Mesenchymal stem cell (in vitro differentiated cells and primary cell): Measurements from ENCODE around the gene C2orf66.

ENCODE experiments used
- DNase-seq: peaks from one replicate; pipeline ENCODE4 v3.0.0-alpha.2; 2013
- H2AFZ ChIP-seq: one replicate; pipeline ENCODE4 v1.6.1; 2013; ENCODE audit warnings: low read depth, mild to moderate bottlenecking, control low read depth, inconsistent platforms, low read length, moderate library complexity
- H2AK5ac ChIP-seq: 2 replicates; pipeline ENCODE4 v1.6.1; 2013; ENCODE audit warnings: low read length, moderate library complexity, mild to moderate bottlenecking, inconsistent platforms; ENCODE audit not compliant: severe bottlenecking
- H2BK120ac ChIP-seq: one replicate; pipeline ENCODE4 v1.6.1; 2013; ENCODE audit warnings: low read depth, mild to moderate bottlenecking, inconsistent platforms, low read length, moderate library complexity
- H2BK12ac ChIP-seq, 2 experiments: one replicate each; pipeline ENCODE4 v1.6.1; 2013; ENCODE audit warnings: inconsistent platforms in 2 of 2, low read length in 2 of 2, mild to moderate bottlenecking in 2 of 2, moderate library complexity in 2 of 2, control low read depth in 1 of 2
- H2BK15ac ChIP-seq: one replicate; pipeline ENCODE4 v1.6.1; 2013; ENCODE audit warnings: mild to moderate bottlenecking, low read depth, inconsistent platforms; ENCODE audit not compliant: poor library complexity, severe bottlenecking
- H2BK5ac ChIP-seq: 2 replicates; pipeline ENCODE4 v1.6.1; 2013; ENCODE audit warnings: low read depth, mild to moderate bottlenecking, low read length, control low read depth, inconsistent platforms; ENCODE audit not compliant: poor library complexity, severe bottlenecking
- H3K14ac ChIP-seq, 2 experiments: one replicate each; pipeline ENCODE4 v1.6.1; 2013; ENCODE audit warnings: inconsistent platforms in 2 of 2, low read length in 2 of 2, control low read depth in 1 of 2, mild to moderate bottlenecking in 1 of 2, moderate library complexity in 1 of 2
- H3K18ac ChIP-seq, 2 experiments: one replicate each; pipeline ENCODE4 v1.6.1; 2013; ENCODE audit warnings: inconsistent platforms in 2 of 2, low read length in 2 of 2, control low read depth in 1 of 2, low read depth in 1 of 2, mild to moderate bottlenecking in 1 of 2
- H3K23ac ChIP-seq, 2 experiments: one replicate each; pipeline ENCODE4 v1.6.1; 2013; ENCODE audit warnings: inconsistent platforms in 2 of 2, low read length in 2 of 2, mild to moderate bottlenecking in 2 of 2, moderate library complexity in 2 of 2, control low read depth in 1 of 2
- H3K27ac ChIP-seq: 2 replicates; pipeline ENCODE4 v1.5.1; 2013; ENCODE audit warnings: mild to moderate bottlenecking, moderate library complexity, low read length, control low read depth, inconsistent platforms; ENCODE audit not compliant: poor library complexity, severe bottlenecking
- H3K27me3 ChIP-seq, 2 experiments: 2 replicates each; pipeline versions ENCODE4 v1.6.1 to v1.7.0; 2013; ENCODE audit warnings: low read length in 2 of 2, mild to moderate bottlenecking in 2 of 2, moderate library complexity in 2 of 2, control low read depth in 1 of 2, inconsistent platforms in 1 of 2; ENCODE audit not compliant: control insufficient read depth in 1 of 2, insufficient read depth in 1 of 2
- H3K36me3 ChIP-seq, 2 experiments: 2 replicates each; pipeline versions ENCODE4 v1.6.1 to v1.7.0; 2013; ENCODE audit warnings: low read length in 2 of 2, control low read depth in 1 of 2, inconsistent platforms in 1 of 2, low read depth in 1 of 2, mild to moderate bottlenecking in 1 of 2; ENCODE audit not compliant: insufficient read depth in 2 of 2, control insufficient read depth in 1 of 2
- H3K4ac ChIP-seq, 2 experiments: one replicate each; pipeline ENCODE4 v1.6.1; 2013; ENCODE audit warnings: inconsistent platforms in 2 of 2, low read length in 2 of 2, mild to moderate bottlenecking in 2 of 2, moderate library complexity in 2 of 2, control low read depth in 1 of 2, low read depth in 1 of 2
- H3K4me1 ChIP-seq: 2 replicates; pipeline ENCODE4 v1.6.1; 2013; ENCODE audit warnings: low read depth, low read length, control low read depth; ENCODE audit not compliant: control insufficient read depth, insufficient read depth
- H3K4me2 ChIP-seq: 2 replicates; pipeline ENCODE4 v1.6.1; 2013; ENCODE audit warnings: low read length, mild to moderate bottlenecking, inconsistent platforms; ENCODE audit not compliant: poor library complexity, severe bottlenecking
- H3K4me3 ChIP-seq, 2 experiments: 2 replicates each; pipeline versions ENCODE4 v1.5.1 to v1.7.0; 2013; ENCODE audit warnings: low read length in 2 of 2, mild to moderate bottlenecking in 2 of 2, control low read depth in 1 of 2, low read depth in 1 of 2; ENCODE audit not compliant: insufficient read depth in 1 of 2
- H3K79me1 ChIP-seq: replicated peaks from 2 replicates; pipeline ENCODE4 v1.6.1; 2013; ENCODE audit warnings: mild to moderate bottlenecking, control low read depth, low read length, inconsistent platforms; ENCODE audit not compliant: poor library complexity, severe bottlenecking
- H3K9ac ChIP-seq: 2 replicates; pipeline ENCODE4 v1.7.0; 2013; ENCODE audit warnings: mild to moderate bottlenecking, low read length, moderate library complexity
- H3K9me3 ChIP-seq: 2 replicates; pipeline ENCODE4 v1.7.0; 2013; ENCODE audit warnings: mild to moderate bottlenecking, low read length; ENCODE audit not compliant: control insufficient read depth
- H4K8ac ChIP-seq: one replicate; pipeline ENCODE4 v1.6.1; 2013; ENCODE audit warnings: inconsistent platforms, mild to moderate bottlenecking, low read length, moderate library complexity
- H4K91ac ChIP-seq: one replicate; pipeline ENCODE4 v1.6.1; 2013; ENCODE audit warnings: mild to moderate bottlenecking, low read length, inconsistent platforms
- WGBS: methylation state at CpG from one replicate; pipeline ENCODE4 v1.1.7; 2013; ENCODE audit warnings: mixed read lengths; 5-methylcytosine and 5-hydroxymethylcytosine counted together

The C2orf66 gene

DNA sequence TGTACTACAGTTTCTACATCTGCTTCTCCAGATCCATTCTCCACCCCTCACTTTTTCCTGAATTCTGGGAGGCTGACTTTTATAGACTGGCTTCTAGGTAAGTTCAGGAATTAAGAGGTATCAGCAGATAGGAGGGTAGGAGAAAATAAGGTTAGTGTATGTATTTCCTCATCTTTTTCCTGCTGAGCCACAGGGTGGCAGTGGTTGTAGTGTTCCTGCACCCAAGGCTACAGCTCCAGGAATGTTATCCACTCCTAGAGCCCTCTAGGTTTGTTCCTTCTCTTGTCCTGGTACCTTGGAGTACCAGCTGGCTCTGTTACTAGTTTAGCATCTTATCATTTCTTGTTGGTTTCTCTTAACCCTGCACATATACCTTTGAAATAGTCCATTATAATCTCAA lies 40.7 kb upstream of the C2orf66 start:
- Histone ChIP-seq H3K4ac (no peak overlapping the region), H3K36me3 (peaks cover 0 to 6% of the 10 kb centered on the region in 2 experiments), H3K23ac (no peak overlapping the region), H4K8ac (no peak overlapping the region), H2AK5ac (no peak overlapping the region), H3K4me3 (no peak overlapping the region), H3K27me3 (no peaks in the 10 kb centered on the region), H2BK12ac (no peak overlapping the region), H2BK15ac (no peak overlapping the region), H4K91ac (no peak overlapping the region), H2BK5ac (no peak overlapping the region), H3K4me2 (no peak overlapping the region), H3K9ac (no peak overlapping the region), H3K14ac (no peak overlapping the region), H3K9me3 (no peaks in the 10 kb centered on the region), H2BK120ac (no peak overlapping the region), H3K79me1 (no peaks in the 10 kb centered on the region), H2AFZ (no peak overlapping the region), H3K27ac (no peak overlapping the region), H3K4me1 (no peaks in the 10 kb centered on the region), H3K18ac (no peak overlapping the region)
- DNase-seq: peak; percentile 19

DNA sequence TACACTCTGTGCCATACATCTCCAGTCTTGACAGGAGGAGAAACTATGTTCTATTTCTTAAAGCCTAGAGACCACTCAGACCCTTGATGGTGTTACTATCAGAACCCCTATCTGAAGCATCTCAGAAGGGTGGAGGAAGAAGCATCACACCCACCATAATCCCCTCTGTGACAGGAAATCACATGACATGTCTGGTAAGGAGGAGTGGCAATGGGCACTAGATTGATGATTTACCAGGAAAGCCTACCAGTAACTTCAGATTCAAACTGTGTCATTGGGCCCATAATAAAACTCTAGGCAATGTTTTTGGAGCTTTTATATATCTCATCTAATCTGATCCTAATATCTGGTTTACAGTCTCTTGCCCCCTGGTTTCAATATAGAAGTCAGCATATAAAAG lies 37.1 kb upstream of the C2orf66 start:
- Histone ChIP-seq H3K4me2 (no peak overlapping the region), H2BK15ac (no peak overlapping the region), H2BK5ac (no peak overlapping the region), H3K4me3 (no peak overlapping the region), H4K91ac (no peak overlapping the region), H3K9ac (no peak overlapping the region), H4K8ac (no peak overlapping the region), H2BK12ac (no peak overlapping the region), H3K79me1 (no peaks in the 10 kb centered on the region), H2BK120ac (no peak overlapping the region), H3K27me3 (no peaks in the 10 kb centered on the region), H3K4me1 (no peaks in the 10 kb centered on the region), H2AFZ (no peak overlapping the region), H3K23ac (no peak overlapping the region), H3K9me3 (no peaks in the 10 kb centered on the region), H3K18ac (no peak overlapping the region), H3K36me3 (peaks cover 0 to 22% of the 10 kb centered on the region in 2 experiments), H3K4ac (no peak overlapping the region), H3K27ac (no peak overlapping the region), H2AK5ac (no peak overlapping the region), H3K14ac (no peak overlapping the region)
- no peak for DNase-seq

DNA sequence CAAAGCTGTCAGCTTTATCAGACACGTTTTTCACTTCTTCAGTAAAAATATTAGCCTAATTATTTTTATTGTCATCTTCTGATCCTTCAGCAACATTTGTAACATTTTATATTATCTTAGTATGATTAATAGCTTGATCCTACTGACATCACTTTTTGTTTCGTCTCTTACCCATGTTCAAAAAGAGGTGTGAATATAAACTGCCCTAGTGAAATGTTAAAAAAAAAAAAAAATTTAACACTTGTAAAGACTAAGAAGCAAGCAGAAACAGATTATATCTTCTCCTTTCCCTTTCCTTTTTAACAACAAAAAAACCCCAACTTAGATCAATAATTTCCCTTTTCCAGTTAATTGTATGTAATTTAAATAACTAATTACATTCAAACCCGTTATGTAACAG lies 36.2 kb upstream of the C2orf66 start:
- Histone ChIP-seq H2BK120ac (no peak overlapping the region), H2AFZ (no peak overlapping the region), H3K18ac (no peak overlapping the region), H2BK12ac (no peak overlapping the region), H3K4me3 (no peak overlapping the region), H3K9ac (no peak overlapping the region), H2BK15ac (no peak overlapping the region), H3K4me2 (no peak overlapping the region), H3K4ac (no peak overlapping the region), H3K23ac (no peak overlapping the region), H3K27me3 (no peaks in the 10 kb centered on the region), H3K14ac (no peak overlapping the region), H3K4me1 (no peaks in the 10 kb centered on the region), H3K36me3 (peaks cover 0 to 30% of the 10 kb centered on the region in 2 experiments), H4K8ac (no peak overlapping the region), H2AK5ac (no peak overlapping the region), H3K9me3 (no peaks in the 10 kb centered on the region), H4K91ac (no peak overlapping the region), H3K27ac (no peak overlapping the region), H2BK5ac (no peak overlapping the region), H3K79me1 (no peaks in the 10 kb centered on the region)
- WGBS: no CpG with 5 or more reads among the region's 3 CpGs
- DNase-seq: no peak

DNA sequence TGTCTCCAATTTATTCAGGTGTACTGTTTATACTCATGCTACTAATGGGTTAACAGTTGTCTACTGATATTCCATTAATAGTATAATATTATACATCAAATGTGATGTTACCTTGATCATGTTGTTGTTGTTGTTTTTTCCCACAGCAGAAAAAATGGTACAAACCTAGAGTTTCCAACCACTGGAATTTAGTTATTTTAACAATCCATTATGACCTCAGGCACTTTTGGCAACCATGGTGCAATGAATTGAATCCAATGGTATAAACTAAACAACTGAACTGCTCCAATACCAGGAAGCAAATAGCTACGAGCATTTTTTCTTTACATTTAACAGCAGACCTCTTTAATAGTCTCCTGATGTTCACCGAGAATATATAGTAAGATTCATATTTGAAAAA lies 31.0 kb upstream of the C2orf66 start:
- WGBS: 100% methylated on average over 1 of the region's 2 CpGs
- H3K4me3 ChIP-seq: no peak overlapping the region
- no peak overlapping the region for H3K9ac ChIP-seq
- no peak overlapping the region for H3K4ac ChIP-seq
- H3K18ac ChIP-seq: no peak overlapping the region
- no peak overlapping the region for H4K8ac ChIP-seq
- H3K4me2 ChIP-seq: no peak overlapping the region
- no peak for DNase-seq
- H3K4me1 ChIP-seq: no peaks in the 10 kb centered on the region
- H3K9me3 ChIP-seq: no peaks in the 10 kb centered on the region
- no peak overlapping the region for H2BK15ac ChIP-seq
- no peak overlapping the region for H3K14ac ChIP-seq
- no peak overlapping the region for H3K23ac ChIP-seq
- no peak overlapping the region for H2BK12ac ChIP-seq
- H3K27me3 ChIP-seq: no peaks in the 10 kb centered on the region
- H2BK5ac ChIP-seq: no peak overlapping the region
- no peak overlapping the region for H2AFZ ChIP-seq
- no peak overlapping the region for H2BK120ac ChIP-seq
- H3K27ac ChIP-seq: no peak overlapping the region
- H3K79me1 ChIP-seq: no peaks in the 10 kb centered on the region
- H2AK5ac ChIP-seq: no peak overlapping the region
- no peak overlapping the region for H4K91ac ChIP-seq
- H3K36me3 ChIP-seq: peaks cover 6 to 44% of the 10 kb centered on the region in 2 experiments
